GM23248 (cell line): ENCODE results near the gene MYF6. TPM values are rescaled to one million over a fixed set of nuclear protein-coding genes. Genes with fewer than 3 reads are reported as not detected.
A peak's percentile ranks its signal among the peaks of the same experiment; 100 is the strongest.

Experiments used
- DNase-seq: peaks from one replicate; pipeline ENCODE4 v3.0.0-alpha.2; 2015
- H2AFZ ChIP-seq: fragments of 200-600 bp; sonication (generic); 2 replicates; pipeline ENCODE4 v1.6.1; 2016; ENCODE audit warnings: antibody characterized with exemption
- H3F3A ChIP-seq: fragments of 200-600 bp; sonication (generic); 2 replicates; pipeline ENCODE4 v1.6.1; 2016; ENCODE audit warnings: mild to moderate bottlenecking, antibody characterized with exemption, mixed run types; ENCODE audit not compliant: insufficient read depth
- H3K27ac ChIP-seq: fragments of 200-600 bp; sonication (generic); 2 replicates; pipeline ENCODE4 v1.5.1; 2016; ENCODE audit warnings: mild to moderate bottlenecking
- H3K27me3 ChIP-seq: fragments of 200-600 bp; sonication (generic); replicated peaks from 2 replicates; pipeline ENCODE4 v1.6.1; 2016; ENCODE audit warnings: mild to moderate bottlenecking; ENCODE audit not compliant: insufficient read depth
- H3K36me3 ChIP-seq: fragments of 200-600 bp; sonication (generic); 2 replicates; pipeline ENCODE4 v1.6.1; 2016; ENCODE audit warnings: low read depth, mild to moderate bottlenecking
- H3K4me1 ChIP-seq: fragments of 200-600 bp; sonication (generic); 2 replicates; pipeline ENCODE4 v1.6.1; 2016; ENCODE audit warnings: mild to moderate bottlenecking; ENCODE audit not compliant: insufficient read depth
- H3K4me2 ChIP-seq: fragments of 200-600 bp; sonication (generic); one replicate; pipeline ENCODE4 v1.6.1; 2016; ENCODE audit warnings: mild to moderate bottlenecking; ENCODE audit not compliant: unreplicated experiment
- H3K4me3 ChIP-seq: fragments of 200-600 bp; sonication (generic); 2 replicates; pipeline ENCODE4 v1.5.1; 2016; ENCODE audit warnings: mild to moderate bottlenecking
- H3K79me2 ChIP-seq: fragments of 200-600 bp; sonication (generic); 2 replicates; pipeline ENCODE4 v1.6.1; 2016; ENCODE audit warnings: mild to moderate bottlenecking; ENCODE audit not compliant: insufficient read depth
- H3K9ac ChIP-seq: fragments of 200-600 bp; sonication (generic); 2 replicates; pipeline ENCODE4 v1.6.1; 2016; ENCODE audit warnings: mild to moderate bottlenecking
- H3K9me2 ChIP-seq: fragments of 200-600 bp; sonication (generic); 2 replicates; pipeline ENCODE4 v1.6.1; 2016; ENCODE audit warnings: mixed run types, mild to moderate bottlenecking, moderate library complexity; ENCODE audit not compliant: insufficient read depth
- H3K9me3 ChIP-seq: fragments of 200-600 bp; sonication (generic); one replicate; pipeline ENCODE4 v1.6.1; 2017; ENCODE audit warnings: low read depth
- H4K20me1 ChIP-seq: fragments of 200-600 bp; sonication (generic); 2 replicates; pipeline ENCODE4 v1.6.0; 2016; ENCODE audit not compliant: insufficient read depth
- EZH2 ChIP-seq: fragments of 200-600 bp; sonication (generic); IDR thresholded peaks from 2 replicates; pipeline ENCODE4 v1.6.1; 2018; ENCODE audit warnings: antibody characterized with exemption, mild to moderate bottlenecking; ENCODE audit not compliant: insufficient read depth, poor library complexity, severe bottlenecking
- EZH2phosphoT487 ChIP-seq: fragments of 200-600 bp; sonication (generic); IDR thresholded peaks from 2 replicates; pipeline ENCODE4 v1.6.1; 2018; ENCODE audit warnings: antibody characterized with exemption, moderate library complexity, mild to moderate bottlenecking, low read depth; ENCODE audit not compliant: insufficient read depth
- WGBS, 2 experiments: methylation state at CpG; one replicate each; pipeline ENCODE4 v1.1.6; 2015 to 2017; ENCODE audit warnings: low lambda C conversion rate in 2 of 2, low coverage in 1 of 2; ENCODE audit errors: missing lambda C conversion rate in 2 of 2; 5-methylcytosine and 5-hydroxymethylcytosine counted together
- in situ Hi-C: fragments of 300-500 bp; cut with MboI; formaldehyde crosslinking; loops from 2 replicates; pipeline ENCODE4 v1.15.0; 2020
- polyA plus RNA-seq: library from polyadenylated mRNA; unstranded; fragments of >200 nt; fragmentation: Nextera tagmentation; extraction: Ambion mirVana; gene quantifications from 2 replicates; pipeline ENCODE4 v1.2.1, GENCODE V29; 2016
- total RNA-seq: library from RNA; depleted of rRNA; stranded (reverse); fragments of >200 nt; shearing (Covaris generic); gene quantifications from 2 replicates; pipeline ENCODE4 v1.2.3, GENCODE V29; 2014

The MYF6 gene
- total and polyA plus RNA-seq, 2 experiments from 2014 or later = not detected

- Histone ChIP-seq H3K9me2 (no peaks in the 10 kb centered on the region), H3F3A (no peaks in the 10 kb centered on the region), H3K4me3 (no peak overlapping the region), H3K9ac (no peak overlapping the region), H3K4me1 (no peaks in the 10 kb centered on the region), H3K27ac (no peak overlapping the region), H3K9me3 (no peaks in the 10 kb centered on the region), H2AFZ (no peak overlapping the region), H3K4me2 (no peak overlapping the region), H3K27me3 (no peaks in the 10 kb centered on the region), H3K79me2 (no peaks in the 10 kb centered on the region), H3K36me3 (no peaks in the 10 kb centered on the region), H4K20me1 (no peaks in the 10 kb centered on the region)
- WGBS, 2 experiments = 72% methylated on average over 3 of the region's 3 CpGs
- in situ Hi-C loops = no loop called here
- no peak for TF ChIP-seq EZH2phosphoT487
- TF ChIP-seq EZH2 = no peak
- no peak for DNase-seq
These were observed 13.9 kb downstream of the MYF6 start for GRCh38 chr12:80721326-80721725.

GRCh38 chr12:80745851-80746505, 38.5 kb downstream of the MYF6 start:
- in situ Hi-C loops = no loop called here
- Histone ChIP-seq H2AFZ (peak overlapping the region; percentile 28; the same call in 1 of the 2 replicates), H3K9me2 (no peaks in the 10 kb centered on the region), H3K4me3 (no peak overlapping the region), H4K20me1 (no peaks in the 10 kb centered on the region), H3F3A (no peaks in the 10 kb centered on the region), H3K36me3 (no peaks in the 10 kb centered on the region), H3K27ac (no peak overlapping the region), H3K9me3 (no peaks in the 10 kb centered on the region), H3K9ac (no peak overlapping the region), H3K27me3 (no peaks in the 10 kb centered on the region), H3K4me1 (peaks cover 6% of the 10 kb centered on the region; the same call in 1 of the 2 replicates), H3K4me2 (no peak overlapping the region), H3K79me2 (no peaks in the 10 kb centered on the region)
- DNase-seq = peak; percentile 4
- TF ChIP-seq EZH2 (no peak), EZH2phosphoT487 (no peak)
- 22 to 24% methylated on average over 6 of the region's 6 CpGs for WGBS, 2 experiments

- TF ChIP-seq EZH2 = no peak
- TF ChIP-seq EZH2phosphoT487 = no peak
- no peaks in the 10 kb centered on the region for H3K36me3 ChIP-seq
- no peak for DNase-seq
- no peaks in the 10 kb centered on the region for H3F3A ChIP-seq
- in situ Hi-C loops = no loop called here
- H3K27me3 ChIP-seq = no peaks in the 10 kb centered on the region
- H3K4me2 ChIP-seq = no peak overlapping the region
- H3K79me2 ChIP-seq = no peaks in the 10 kb centered on the region
- peaks cover 6% of the 10 kb centered on the region; the same call in 1 of the 2 replicates for H3K4me1 ChIP-seq
- H3K9ac ChIP-seq = no peak overlapping the region
- no peak overlapping the region for H2AFZ ChIP-seq
- H3K9me3 ChIP-seq = no peaks in the 10 kb centered on the region
- no peak overlapping the region for H3K27ac ChIP-seq
- H3K9me2 ChIP-seq = no peaks in the 10 kb centered on the region
- no peaks in the 10 kb centered on the region for H4K20me1 ChIP-seq
- WGBS, 2 experiments = 42 to 48% methylated on average over 2 of the region's 2 CpGs
- no peak overlapping the region for H3K4me3 ChIP-seq
These were observed 40.4 kb downstream of the MYF6 start for GRCh38 chr12:80747800-80748199.

- H3F3A ChIP-seq = no peaks in the 10 kb centered on the region
- DNase-seq = no peak
- no peaks in the 10 kb centered on the region for H3K27me3 ChIP-seq
- H3K4me1 ChIP-seq = peaks cover 6% of the 10 kb centered on the region; the same call in 1 of the 2 replicates
- no peaks in the 10 kb centered on the region for H3K9me3 ChIP-seq
- H3K36me3 ChIP-seq = no peaks in the 10 kb centered on the region
- no peak overlapping the region for H2AFZ ChIP-seq
- H3K79me2 ChIP-seq = no peaks in the 10 kb centered on the region
- in situ Hi-C loops = no loop called here
- no peaks in the 10 kb centered on the region for H3K9me2 ChIP-seq
- 29 to 36% methylated on average over 2 of the region's 2 CpGs for WGBS, 2 experiments
- no peak overlapping the region for H3K4me3 ChIP-seq
- no peak overlapping the region for H3K9ac ChIP-seq
- TF ChIP-seq EZH2 = no peak
- TF ChIP-seq EZH2phosphoT487 = no peak
- no peak overlapping the region for H3K4me2 ChIP-seq
- no peaks in the 10 kb centered on the region for H4K20me1 ChIP-seq
- H3K27ac ChIP-seq = no peak overlapping the region
These were observed 42.0 kb downstream of the MYF6 start for GRCh38 chr12:80749456-80749855.

- no peaks in the 10 kb centered on the region for H3K9me2 ChIP-seq
- H2AFZ ChIP-seq = peak overlapping the region; percentile 11; the same call in 1 of the 2 replicates
- no peak overlapping the region for H3K4me2 ChIP-seq
- no peak overlapping the region for H3K9ac ChIP-seq
- no peaks in the 10 kb centered on the region for H3K36me3 ChIP-seq
- TF ChIP-seq EZH2 (no peak), EZH2phosphoT487 (no peak)
- no peaks in the 10 kb centered on the region for H4K20me1 ChIP-seq
- DNase-seq = peak; percentile 28
- no peak overlapping the region for H3K4me3 ChIP-seq
- no peaks in the 10 kb centered on the region for H3K9me3 ChIP-seq
- in situ Hi-C loops = loop anchor here (25.0 kb wide), 1 partner anchor 540 kb away; no protein-coding TSS in a partner anchor
- H3K79me2 ChIP-seq = no peaks in the 10 kb centered on the region
- no peak overlapping the region for H3K27ac ChIP-seq
- no peaks in the 10 kb centered on the region for H3K27me3 ChIP-seq
- H3F3A ChIP-seq = peaks cover 13% of the 10 kb centered on the region
- H3K4me1 ChIP-seq = peaks cover 14% of the 10 kb centered on the region
These were observed 45.0 kb downstream of the MYF6 start for GRCh38 chr12:80752464-80752863.
